Measurements from ENCODE around the gene BEND6. TPM values are rescaled to one million over a fixed set of nuclear protein-coding genes. Genes with fewer than 3 reads are reported as not detected.

BEND6 gene
- total RNA-seq, 1 donor from 2014 or later = 1.2 TPM

GRCh38 chr6:56932910-56933477 is 21.9 kb upstream of the BEND6 start:
- no peak overlapping the region for H3K27ac Mint-ChIP-seq (ENCODE audit: unreplicated experiment)
- no peaks in the 10 kb centered on the region for H3K36me3 Mint-ChIP-seq (ENCODE audit: unreplicated experiment)
- no peak for DNase-seq
- no peaks in the 10 kb centered on the region for H3K27me3 Mint-ChIP-seq (ENCODE audit: unreplicated experiment)
- H3K9me3 Mint-ChIP-seq (ENCODE audit: unreplicated experiment) = no peaks in the 10 kb centered on the region
- H3K4me3 Mint-ChIP-seq (ENCODE audit: unreplicated experiment) = no peak overlapping the region
- H3K4me1 Mint-ChIP-seq (ENCODE audit: low read depth, unreplicated experiment) = no peaks in the 10 kb centered on the region
- no peak for TF ChIP-seq CTCF (IDR thresholded peaks at IDR 0.05; ENCODE audit: partially characterized antibody, unreplicated experiment)

GRCh38 chr6:56933650-56934049 is 21.3 kb upstream of the BEND6 start:
- H3K9me3 Mint-ChIP-seq (ENCODE audit: unreplicated experiment) = no peaks in the 10 kb centered on the region
- no peaks in the 10 kb centered on the region for H3K4me1 Mint-ChIP-seq (ENCODE audit: low read depth, unreplicated experiment)
- no peaks in the 10 kb centered on the region for H3K36me3 Mint-ChIP-seq (ENCODE audit: unreplicated experiment)
- DNase-seq = no peak
- H3K27ac Mint-ChIP-seq (ENCODE audit: unreplicated experiment) = no peak overlapping the region
- no peaks in the 10 kb centered on the region for H3K27me3 Mint-ChIP-seq (ENCODE audit: unreplicated experiment)
- TF ChIP-seq CTCF (IDR thresholded peaks at IDR 0.05; ENCODE audit: partially characterized antibody, unreplicated experiment) = no peak
- no peak overlapping the region for H3K4me3 Mint-ChIP-seq (ENCODE audit: unreplicated experiment)

- no peak overlapping the region for H3K27ac Mint-ChIP-seq (ENCODE audit: unreplicated experiment)
- no peak for DNase-seq
- H3K36me3 Mint-ChIP-seq (ENCODE audit: unreplicated experiment) = no peaks in the 10 kb centered on the region
- no peaks in the 10 kb centered on the region for H3K27me3 Mint-ChIP-seq (ENCODE audit: unreplicated experiment)
- H3K9me3 Mint-ChIP-seq (ENCODE audit: unreplicated experiment) = no peaks in the 10 kb centered on the region
- H3K4me1 Mint-ChIP-seq (ENCODE audit: low read depth, unreplicated experiment) = no peaks in the 10 kb centered on the region
- TF ChIP-seq CTCF (IDR thresholded peaks at IDR 0.05; ENCODE audit: partially characterized antibody, unreplicated experiment) = no peak
- H3K4me3 Mint-ChIP-seq (ENCODE audit: unreplicated experiment) = no peak overlapping the region
These were observed 20.0 kb upstream of the BEND6 start for GRCh38 chr6:56934876-56935275.

- Mint-ChIP-seq H3K4me1 (ENCODE audit: low read depth, unreplicated experiment) (no peaks in the 10 kb centered on the region), H3K4me3 (ENCODE audit: unreplicated experiment) (no peak overlapping the region), H3K27me3 (ENCODE audit: unreplicated experiment) (no peaks in the 10 kb centered on the region), H3K9me3 (ENCODE audit: unreplicated experiment) (peaks cover 4% of the 10 kb centered on the region), H3K36me3 (ENCODE audit: unreplicated experiment) (peaks cover 5% of the 10 kb centered on the region), H3K27ac (ENCODE audit: unreplicated experiment) (no peak overlapping the region)
- TF ChIP-seq CTCF (IDR thresholded peaks at IDR 0.05; ENCODE audit: partially characterized antibody, unreplicated experiment) = no peak
- DNase-seq = no peak
These were observed 18.4 kb upstream of the BEND6 start for GRCh38 chr6:56936466-56936865.

- no peak for DNase-seq
- H3K27me3 Mint-ChIP-seq (ENCODE audit: unreplicated experiment) = no peaks in the 10 kb centered on the region
- H3K9me3 Mint-ChIP-seq (ENCODE audit: unreplicated experiment) = peaks cover 4% of the 10 kb centered on the region
- TF ChIP-seq CTCF (IDR thresholded peaks at IDR 0.05; ENCODE audit: partially characterized antibody, unreplicated experiment) = no peak
- no peak overlapping the region for H3K4me3 Mint-ChIP-seq (ENCODE audit: unreplicated experiment)
- no peak overlapping the region for H3K27ac Mint-ChIP-seq (ENCODE audit: unreplicated experiment)
- H3K4me1 Mint-ChIP-seq (ENCODE audit: low read depth, unreplicated experiment) = no peaks in the 10 kb centered on the region
- peaks cover 5% of the 10 kb centered on the region for H3K36me3 Mint-ChIP-seq (ENCODE audit: unreplicated experiment)
These were observed 16.2 kb upstream of the BEND6 start for GRCh38 chr6:56938649-56939191.
